ENCODE measurements around the gene DAB2IP. TPM values are rescaled to one million over a fixed set of nuclear protein-coding genes. Genes with fewer than 3 reads are reported as not detected.

Gene DAB2IP
- total RNA-seq, 2 donors from 2014 or later, result not detected

GRCh38 chr9:121633736-121634135 lies 17.7 kb upstream of the DAB2IP start:
- no peak overlapping the region for H3K27ac Mint-ChIP-seq
- H3K4me1 Mint-ChIP-seq, result peaks cover 5% of the 10 kb centered on the region
- no peaks in the 10 kb centered on the region for H3K9me3 ChIP-seq (ENCODE audit: control insufficient read depth, low read length, poor library complexity, severe bottlenecking)
- no peak overlapping the region for H3K4me3 Mint-ChIP-seq
- DNase-seq (no peak), ATAC-seq (no peak)
- peaks cover 65% of the 10 kb centered on the region for H3K27me3 Mint-ChIP-seq
- peaks cover 4% of the 10 kb centered on the region for H3K36me3 Mint-ChIP-seq (ENCODE audit: low read depth)

GRCh38 chr9:121634329-121635261 lies 16.8 kb upstream of the DAB2IP start:
- H3K9me3 ChIP-seq (ENCODE audit: control insufficient read depth, low read length, poor library complexity, severe bottlenecking), result no peaks in the 10 kb centered on the region
- Mint-ChIP-seq H3K4me3 (no peak overlapping the region), H3K27ac (no peak overlapping the region), H3K27me3 (peaks cover 57% of the 10 kb centered on the region), H3K36me3 (ENCODE audit: low read depth) (peaks cover 4% of the 10 kb centered on the region), H3K4me1 (peaks cover 5% of the 10 kb centered on the region)
- ATAC-seq, result no peak
- DNase-seq, result no peak

- no peak for DNase-seq
- Mint-ChIP-seq H3K27ac (no peak overlapping the region), H3K4me1 (peaks cover 8% of the 10 kb centered on the region), H3K36me3 (ENCODE audit: low read depth) (peaks cover 4% of the 10 kb centered on the region), H3K4me3 (no peak overlapping the region), H3K27me3 (peaks cover 52% of the 10 kb centered on the region)
- no peaks in the 10 kb centered on the region for H3K9me3 ChIP-seq (ENCODE audit: control insufficient read depth, low read length, poor library complexity, severe bottlenecking)
- ATAC-seq, result no peak
These were observed 16.0 kb upstream of the DAB2IP start for GRCh38 chr9:121635300-121635876.

GRCh38 chr9:121636341-121636865 lies 15.0 kb upstream of the DAB2IP start:
- H3K4me1 Mint-ChIP-seq, result peaks cover 8% of the 10 kb centered on the region
- no peak overlapping the region for H3K4me3 Mint-ChIP-seq
- no peak overlapping the region for H3K27ac Mint-ChIP-seq
- ATAC-seq, result no peak
- DNase-seq, result no peak
- peaks cover 4% of the 10 kb centered on the region for H3K36me3 Mint-ChIP-seq (ENCODE audit: low read depth)
- peaks cover 46% of the 10 kb centered on the region for H3K27me3 Mint-ChIP-seq
- H3K9me3 ChIP-seq (ENCODE audit: control insufficient read depth, low read length, poor library complexity, severe bottlenecking), result no peaks in the 10 kb centered on the region

- peaks cover 8% of the 10 kb centered on the region for H3K4me1 Mint-ChIP-seq
- DNase-seq (no peak), ATAC-seq (no peak)
- H3K27me3 Mint-ChIP-seq, result peaks cover 45% of the 10 kb centered on the region
- H3K9me3 ChIP-seq (ENCODE audit: control insufficient read depth, low read length, poor library complexity, severe bottlenecking), result no peaks in the 10 kb centered on the region
- H3K36me3 Mint-ChIP-seq (ENCODE audit: low read depth), result peaks cover 4% of the 10 kb centered on the region
- H3K27ac Mint-ChIP-seq, result no peak overlapping the region
- no peak overlapping the region for H3K4me3 Mint-ChIP-seq
These were observed 14.3 kb upstream of the DAB2IP start for GRCh38 chr9:121636978-121637712.

- ATAC-seq (no peak), DNase-seq (no peak)
- no peak overlapping the region for H3K27ac Mint-ChIP-seq
- peaks cover 8% of the 10 kb centered on the region for H3K4me1 Mint-ChIP-seq
- peaks cover 40% of the 10 kb centered on the region for H3K27me3 Mint-ChIP-seq
- no peaks in the 10 kb centered on the region for H3K9me3 ChIP-seq (ENCODE audit: control insufficient read depth, low read length, poor library complexity, severe bottlenecking)
- H3K4me3 Mint-ChIP-seq, result no peak overlapping the region
- peaks cover 4% of the 10 kb centered on the region for H3K36me3 Mint-ChIP-seq (ENCODE audit: low read depth)
These were observed 13.7 kb upstream of the DAB2IP start for GRCh38 chr9:121637713-121638220.

- Mint-ChIP-seq H3K4me1 (peaks cover 8% of the 10 kb centered on the region), H3K4me3 (no peak overlapping the region), H3K36me3 (ENCODE audit: low read depth) (peaks cover 4% of the 10 kb centered on the region), H3K27me3 (peaks cover 35% of the 10 kb centered on the region), H3K27ac (no peak overlapping the region)
- no peak for ATAC-seq
- no peak for DNase-seq
- H3K9me3 ChIP-seq (ENCODE audit: control insufficient read depth, low read length, poor library complexity, severe bottlenecking), result no peaks in the 10 kb centered on the region
These were observed 13.0 kb upstream of the DAB2IP start for GRCh38 chr9:121638399-121638798.

- ATAC-seq (no peak), DNase-seq (no peak)
- H3K4me1 Mint-ChIP-seq, result peaks cover 8% of the 10 kb centered on the region
- H3K4me3 Mint-ChIP-seq, result no peak overlapping the region
- H3K27ac Mint-ChIP-seq, result no peak overlapping the region
- H3K27me3 Mint-ChIP-seq, result peaks cover 40% of the 10 kb centered on the region
- H3K9me3 ChIP-seq (ENCODE audit: control insufficient read depth, low read length, poor library complexity, severe bottlenecking), result no peaks in the 10 kb centered on the region
- peaks cover 4% of the 10 kb centered on the region for H3K36me3 Mint-ChIP-seq (ENCODE audit: low read depth)
These were observed 12.4 kb upstream of the DAB2IP start for GRCh38 chr9:121638901-121639592.

- no peak for ATAC-seq
- peaks cover 4% of the 10 kb centered on the region for H3K36me3 Mint-ChIP-seq (ENCODE audit: low read depth)
- no peak for DNase-seq
- no peaks in the 10 kb centered on the region for H3K9me3 ChIP-seq (ENCODE audit: control insufficient read depth, low read length, poor library complexity, severe bottlenecking)
- peaks cover 35% of the 10 kb centered on the region for H3K27me3 Mint-ChIP-seq
- H3K27ac Mint-ChIP-seq, result no peak overlapping the region
- peaks cover 8% of the 10 kb centered on the region for H3K4me1 Mint-ChIP-seq
- no peak overlapping the region for H3K4me3 Mint-ChIP-seq
These were observed 11.8 kb upstream of the DAB2IP start for GRCh38 chr9:121639619-121640018.

GRCh38 chr9:121640076-121640475 lies 11.4 kb upstream of the DAB2IP start:
- Mint-ChIP-seq H3K27me3 (peaks cover 31% of the 10 kb centered on the region), H3K4me1 (peaks cover 4% of the 10 kb centered on the region), H3K27ac (no peak overlapping the region), H3K36me3 (ENCODE audit: low read depth) (peaks cover 4% of the 10 kb centered on the region), H3K4me3 (no peak overlapping the region)
- DNase-seq (no peak), ATAC-seq (no peak)
- H3K9me3 ChIP-seq (ENCODE audit: control insufficient read depth, low read length, poor library complexity, severe bottlenecking), result no peaks in the 10 kb centered on the region

GRCh38 chr9:121640491-121641223 lies 10.8 kb upstream of the DAB2IP start:
- Mint-ChIP-seq H3K27me3 (peaks cover 25% of the 10 kb centered on the region), H3K27ac (no peak overlapping the region), H3K36me3 (ENCODE audit: low read depth) (peaks cover 4% of the 10 kb centered on the region), H3K4me3 (no peak overlapping the region), H3K4me1 (peaks cover 4% of the 10 kb centered on the region)
- ATAC-seq, result no peak
- no peak for DNase-seq
- H3K9me3 ChIP-seq (ENCODE audit: control insufficient read depth, low read length, poor library complexity, severe bottlenecking), result no peaks in the 10 kb centered on the region

- Mint-ChIP-seq H3K27me3 (peaks cover 25% of the 10 kb centered on the region), H3K4me1 (peaks cover 2% of the 10 kb centered on the region), H3K27ac (no peak overlapping the region), H3K36me3 (ENCODE audit: low read depth) (peaks cover 4% of the 10 kb centered on the region), H3K4me3 (no peak overlapping the region)
- H3K9me3 ChIP-seq (ENCODE audit: control insufficient read depth, low read length, poor library complexity, severe bottlenecking), result no peaks in the 10 kb centered on the region
- DNase-seq (no peak), ATAC-seq (no peak)
These were observed 10.2 kb upstream of the DAB2IP start for GRCh38 chr9:121641224-121641611.
